Kidney (tissue), 14 donors: ENCODE measurements around the gene AMOTL2. TPM values are rescaled to one million over a fixed set of nuclear protein-coding genes. Genes with fewer than 3 reads are reported as not detected.

Experiments
- DNase-seq, 5 donors: peaks; one replicate each; pipeline ENCODE4 v3.0.0-alpha.2; 2013 to 2020
- FAIRE-seq: peaks from 2 replicates; lab custom pipeline; 2012; peaks lifted over from hg19 to GRCh38; lab: Jason Lieb, UNC
- H3K27ac ChIP-seq, 2 donors: one replicate each; pipeline ENCODE4 v1.7.0; 2013; ENCODE audit warnings: low read depth in 2 of 2, low read length in 2 of 2, inconsistent platforms in 1 of 2
- H3K27me3 ChIP-seq: one replicate; pipeline ENCODE4 v1.7.1; 2013; ENCODE audit warnings: low read length, inconsistent platforms; ENCODE audit not compliant: control insufficient read depth, insufficient read depth
- H3K36me3 ChIP-seq, 3 donors: one replicate each; pipeline versions ENCODE4 v1.7.0 to v1.7.1; 2013; ENCODE audit warnings: low read length in 3 of 3, control low read depth in 1 of 3, inconsistent platforms in 1 of 3; ENCODE audit not compliant: insufficient read depth in 3 of 3, control insufficient read depth in 2 of 3
- H3K4me1 ChIP-seq, 3 donors: one replicate each; pipeline versions ENCODE4 v1.7.0 to v1.7.1; 2013; ENCODE audit warnings: low read length in 3 of 3, inconsistent platforms in 1 of 3, low read depth in 1 of 3; ENCODE audit not compliant: control insufficient read depth in 2 of 3, insufficient read depth in 2 of 3
- H3K4me3 ChIP-seq, 3 donors: one replicate each; pipeline versions ENCODE4 v1.7.0 to v1.8.1; 2013; ENCODE audit warnings: low read length in 3 of 3, control low read depth in 1 of 3, inconsistent platforms in 1 of 3
- H3K9ac ChIP-seq, 3 donors: one replicate each; pipeline versions ENCODE4 v1.7.0 to v1.7.1; 2013; ENCODE audit warnings: low read length in 3 of 3, control low read depth in 1 of 3, inconsistent platforms in 1 of 3
- H3K9me3 ChIP-seq, 3 donors: one replicate each; pipeline versions ENCODE4 v1.7.0 to v1.7.1; 2013; ENCODE audit warnings: low read length in 3 of 3, control low read depth in 1 of 3, inconsistent platforms in 1 of 3; ENCODE audit not compliant: control insufficient read depth in 2 of 3, insufficient read depth in 1 of 3
- CTCF ChIP-seq: IDR thresholded peaks from 3 replicates; pipeline ENCODE4 v1.5.1; 2012; ENCODE audit warnings: mild to moderate bottlenecking, moderate library complexity, borderline replicate concordance; ENCODE audit not compliant: insufficient read depth; ENCODE audit errors: extremely low read depth
- intact Hi-C: fragments of 100-400 bp; cut with DNase I; formaldehyde crosslinking; loops from one replicate; pipeline ENCODE4 v1.11.1; 2022
- polyA plus RNA-seq: library from polyadenylated mRNA; stranded (reverse); fragments of 350-450 nt; fragmentation: Illumina TruSeq; extraction: RNeasy Lipid Tissue Mini Kit (QIAGEN cat#74804); gene quantifications from one replicate; pipeline ENCODE4 v1.2.3, GENCODE V29; 2014; ENCODE audit warnings: low read depth, low replicate concordance; ENCODE audit not compliant: insufficient read depth
- total RNA-seq: library from RNA; stranded (reverse); fragmentation: NEBNext Ultra II Directional; extraction: Animal tissue kit (Norgen Biotek cat#: 25700); gene quantifications from one replicate; pipeline ENCODE4 v1.2.1, GENCODE V29; 2021
- donor health status: control.
- donor health status: control.
- donor health status: control.
- donor health status: control.
- donor health status: control.
- donor health status: DM: yes; HTN: yes; CAD: no.
- donor health status: Normal renal cell carcinoma (clear cell type).

AMOTL2 gene
- total and polyA plus RNA-seq, 2 donors from 2014 or later: 19.5 to 83.5 TPM

DNA sequence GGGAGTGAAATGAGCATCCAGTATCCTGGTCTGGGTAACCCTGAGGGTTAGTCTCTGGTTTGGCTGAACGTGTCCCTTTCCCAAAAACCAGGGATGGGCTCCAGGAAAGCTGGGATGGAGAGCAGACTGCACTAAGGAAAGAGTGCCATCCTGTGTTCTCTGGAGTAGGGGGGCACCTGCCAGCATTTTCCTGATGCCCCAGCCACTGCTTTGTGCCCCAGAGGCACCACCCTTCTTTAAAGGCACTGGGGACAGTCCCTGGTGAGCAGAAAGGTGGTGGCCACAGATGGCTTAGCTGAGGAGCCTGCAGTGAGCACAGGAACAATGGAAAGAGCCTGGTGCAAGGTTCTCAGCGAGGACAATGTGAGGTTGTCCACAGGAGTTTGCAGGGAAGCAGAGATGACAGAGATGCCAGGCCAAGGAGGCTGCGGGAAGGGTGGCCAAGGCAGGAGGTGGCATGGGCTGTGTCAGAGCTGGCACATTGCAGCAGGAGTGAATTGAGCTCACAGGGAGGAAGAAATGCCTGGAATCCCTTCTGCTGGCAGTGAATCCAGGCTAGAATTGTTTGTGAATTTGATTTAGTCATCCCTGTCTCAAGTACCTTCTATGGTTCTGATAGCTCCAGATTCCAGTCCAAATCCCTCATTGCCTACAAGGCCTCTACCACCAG lies 39.9 kb downstream of the AMOTL2 start:
- DNase-seq: no peak
- H3K4me3 ChIP-seq: no peak overlapping the region
- no peak for TF ChIP-seq CTCF
- H3K9ac ChIP-seq: no peak overlapping the region
- H3K27ac ChIP-seq: no peak overlapping the region
- H3K27me3 ChIP-seq: no peaks in the 10 kb centered on the region
- peaks cover 0 to 38% (median 23%) of the 10 kb centered on the region in 3 donors for H3K4me1 ChIP-seq
- no peaks in the 10 kb centered on the region for H3K9me3 ChIP-seq
- no peak for FAIRE-seq
- intact Hi-C loops: no loop called here
- H3K36me3 ChIP-seq: no peaks in the 10 kb centered on the region

GRCh38 chr3:134333522-134334181 lies 40.6 kb downstream of the AMOTL2 start:
- DNase-seq (no peak), FAIRE-seq (no peak)
- Histone ChIP-seq H3K27me3 (no peaks in the 10 kb centered on the region), H3K36me3 (no peaks in the 10 kb centered on the region), H3K9ac (no peak overlapping the region), H3K4me3 (no peak overlapping the region), H3K27ac (no peak overlapping the region), H3K4me1 (peaks cover 0 to 32% (median 19%) of the 10 kb centered on the region in 3 donors), H3K9me3 (no peaks in the 10 kb centered on the region)
- no peak for TF ChIP-seq CTCF
- intact Hi-C loops: no loop called here

GRCh38 chr3:134332344-134332743 lies 41.9 kb downstream of the AMOTL2 start:
- Histone ChIP-seq H3K27me3 (no peaks in the 10 kb centered on the region), H3K4me1 (peaks cover 0 to 27% (median 23%) of the 10 kb centered on the region in 3 donors), H3K36me3 (no peaks in the 10 kb centered on the region), H3K9ac (no peak overlapping the region), H3K27ac (peak overlapping the region in 1 of 2 donors; percentile 24), H3K4me3 (no peak overlapping the region), H3K9me3 (no peaks in the 10 kb centered on the region)
- FAIRE-seq: no peak
- intact Hi-C loops: no loop called here
- no peak for DNase-seq
- no peak for TF ChIP-seq CTCF
